ENCODE measurements around the gene RNF220. TPM values are rescaled to one million over a fixed set of nuclear protein-coding genes. Genes with fewer than 3 reads are reported as not detected.

The RNF220 gene
- total RNA-seq, 1 donor from 2014 or later, result 89.5 TPM

GRCh38 chr1:44514673-44515072 lies 109.6 kb downstream of the RNF220 start:
- peaks cover 3% of the 10 kb centered on the region for H3K4me1 Mint-ChIP-seq (ENCODE audit: low read depth)
- H3K9me3 Mint-ChIP-seq, result no peaks in the 10 kb centered on the region
- H3K36me3 Mint-ChIP-seq (ENCODE audit: low read depth), result no peaks in the 10 kb centered on the region
- H3K4me3 Mint-ChIP-seq (ENCODE audit: low read depth), result no peak overlapping the region
- DNase-seq (ENCODE audit: low spot score), result no peak
- no peak overlapping the region for H3K27ac Mint-ChIP-seq
- intact Hi-C loops (cut with micrococcal nuclease), result no loop called here
- peaks cover 26% of the 10 kb centered on the region for H3K27me3 Mint-ChIP-seq (ENCODE audit: low read depth)

- Mint-ChIP-seq H3K9me3 (no peaks in the 10 kb centered on the region), H3K4me1 (ENCODE audit: low read depth) (peaks cover 3% of the 10 kb centered on the region), H3K4me3 (ENCODE audit: low read depth) (no peak overlapping the region), H3K27ac (no peak overlapping the region), H3K27me3 (ENCODE audit: low read depth) (peaks cover 27% of the 10 kb centered on the region), H3K36me3 (ENCODE audit: low read depth) (no peaks in the 10 kb centered on the region)
- no peak for DNase-seq (ENCODE audit: low spot score)
- intact Hi-C loops (cut with micrococcal nuclease), result no loop called here
Measured at GRCh38 chr1:44515416-44515815, 110.4 kb downstream of the RNF220 start.

DNA sequence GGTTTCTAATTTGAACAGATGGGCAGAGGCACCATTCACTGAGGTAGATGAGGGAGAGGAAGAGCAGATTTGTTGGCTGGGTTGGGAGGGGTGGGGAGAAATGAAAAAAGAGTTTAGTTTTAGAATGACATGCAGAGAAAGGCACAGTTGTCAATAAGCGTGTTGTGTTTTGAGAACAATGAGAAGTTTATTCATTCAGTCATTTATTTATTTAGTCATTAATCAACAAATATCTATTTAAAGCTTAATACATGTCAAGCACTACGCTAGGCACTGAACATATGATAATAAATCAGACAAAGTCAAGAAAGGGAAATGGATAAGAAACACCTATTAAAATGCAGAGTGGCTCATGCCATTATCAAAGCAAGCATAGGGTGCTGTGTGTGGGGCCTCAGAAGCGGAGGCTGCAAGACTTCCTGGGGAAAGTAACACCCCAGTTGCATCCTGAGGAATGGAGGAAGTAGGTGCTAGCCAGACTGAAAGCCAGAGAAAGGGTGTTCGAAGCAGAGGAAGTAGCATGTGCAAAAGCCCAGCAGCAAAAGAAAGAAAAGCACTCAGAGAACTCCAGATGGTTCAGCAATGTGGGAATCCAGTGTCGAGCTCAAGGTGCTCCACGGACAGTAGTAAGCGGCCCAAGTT lies 114.1 kb downstream of the RNF220 start:
- no peak for DNase-seq (ENCODE audit: low spot score)
- no peak overlapping the region for H3K27ac Mint-ChIP-seq
- no peak overlapping the region for H3K4me3 Mint-ChIP-seq (ENCODE audit: low read depth)
- no peaks in the 10 kb centered on the region for H3K36me3 Mint-ChIP-seq (ENCODE audit: low read depth)
- intact Hi-C loops (cut with micrococcal nuclease), result no loop called here
- H3K9me3 Mint-ChIP-seq, result no peaks in the 10 kb centered on the region
- peaks cover 20% of the 10 kb centered on the region for H3K27me3 Mint-ChIP-seq (ENCODE audit: low read depth)
- H3K4me1 Mint-ChIP-seq (ENCODE audit: low read depth), result no peaks in the 10 kb centered on the region

DNA sequence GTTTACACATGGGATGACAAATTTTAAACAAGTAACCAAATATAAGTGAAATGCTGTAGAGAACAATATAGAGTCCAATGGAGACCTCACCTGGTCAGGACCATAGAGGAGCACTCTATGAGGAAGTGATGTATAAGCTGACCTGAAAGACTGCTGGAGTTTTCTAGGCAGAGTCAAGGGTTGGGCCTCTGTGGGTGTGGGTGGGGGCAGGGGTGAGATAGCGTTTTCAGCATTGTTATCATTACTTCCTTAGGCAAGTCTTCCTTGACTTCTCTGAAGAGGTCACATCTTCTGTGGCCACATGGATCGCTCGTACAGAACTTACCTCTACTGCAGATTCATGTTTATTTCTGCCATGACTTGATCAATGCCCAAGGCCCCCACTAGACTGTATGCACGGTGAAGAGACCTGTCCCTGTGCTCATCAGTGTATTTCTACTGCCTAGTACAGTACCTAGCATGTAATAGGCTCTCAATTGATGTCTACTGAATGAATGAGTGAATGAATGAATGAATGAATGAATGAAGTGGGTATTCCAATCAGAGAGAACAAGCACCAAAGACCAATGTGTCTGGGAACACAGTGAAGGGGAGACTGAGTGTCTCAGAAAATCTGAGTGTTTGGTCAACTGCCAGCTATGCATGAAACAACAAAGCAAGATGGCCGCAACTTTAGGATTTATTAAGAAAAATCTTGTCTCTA lies 116.5 kb downstream of the RNF220 start:
- Mint-ChIP-seq H3K4me1 (ENCODE audit: low read depth) (no peaks in the 10 kb centered on the region), H3K36me3 (ENCODE audit: low read depth) (no peaks in the 10 kb centered on the region), H3K9me3 (no peaks in the 10 kb centered on the region), H3K27ac (no peak overlapping the region), H3K27me3 (ENCODE audit: low read depth) (peaks cover 12% of the 10 kb centered on the region), H3K4me3 (ENCODE audit: low read depth) (no peak overlapping the region)
- DNase-seq (ENCODE audit: low spot score), result no peak
- intact Hi-C loops (cut with micrococcal nuclease), result no loop called here

DNA sequence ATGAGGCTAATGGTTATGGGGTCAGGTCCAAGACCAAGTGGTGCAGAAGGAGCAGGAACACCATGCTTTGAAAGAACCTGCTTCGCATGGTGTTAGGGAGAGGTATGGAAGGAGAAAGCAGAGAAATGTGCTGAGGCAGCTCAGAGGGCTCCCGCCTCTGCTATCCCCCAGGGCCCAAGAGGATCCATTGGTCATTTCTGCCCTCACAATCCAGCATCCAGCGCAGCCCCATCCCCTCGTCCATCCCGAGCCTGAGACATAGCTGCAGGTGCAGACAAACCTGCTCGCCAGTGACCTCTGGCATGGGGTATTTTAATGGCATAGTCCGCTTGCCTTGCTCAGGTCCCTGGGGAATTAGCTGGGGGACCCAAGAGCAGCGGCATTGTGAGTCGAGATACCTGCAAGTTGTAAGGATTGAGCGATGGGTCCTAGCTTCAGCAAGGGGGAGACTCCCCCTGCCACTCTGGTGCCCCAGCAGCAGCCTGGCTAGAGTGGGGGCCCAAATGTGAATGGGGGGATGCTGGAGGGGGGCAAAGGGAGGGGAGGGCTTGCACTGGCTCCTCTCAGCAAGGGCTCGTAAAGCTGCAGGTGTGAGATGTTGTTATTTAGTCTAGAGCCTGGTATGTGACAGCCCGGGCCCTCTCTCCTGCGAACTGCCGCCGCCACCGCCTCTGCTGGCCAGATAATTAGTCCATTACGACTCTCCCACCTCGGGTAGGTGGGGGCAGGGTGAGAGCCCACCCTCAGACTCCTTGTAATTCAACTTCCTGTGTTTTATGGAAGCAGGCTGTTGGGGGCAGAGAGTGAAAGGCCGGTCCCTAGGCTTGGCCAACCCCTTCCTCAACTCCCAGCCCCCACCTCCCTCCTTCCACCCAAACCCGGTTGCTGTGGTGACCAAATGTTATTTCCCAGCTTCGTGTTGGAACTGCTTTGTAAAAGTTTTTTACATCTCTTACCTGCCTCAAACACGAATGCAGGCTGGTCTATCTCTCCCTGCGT lies 118.8 kb downstream of the RNF220 start:
- H3K4me1 Mint-ChIP-seq (ENCODE audit: low read depth), result no peaks in the 10 kb centered on the region
- no peak for DNase-seq (ENCODE audit: low spot score)
- H3K27ac Mint-ChIP-seq, result no peak overlapping the region
- intact Hi-C loops (cut with micrococcal nuclease), result no loop called here
- H3K9me3 Mint-ChIP-seq, result no peaks in the 10 kb centered on the region
- H3K36me3 Mint-ChIP-seq (ENCODE audit: low read depth), result no peaks in the 10 kb centered on the region
- H3K27me3 Mint-ChIP-seq (ENCODE audit: low read depth), result peaks cover 4% of the 10 kb centered on the region
- no peak overlapping the region for H3K4me3 Mint-ChIP-seq (ENCODE audit: low read depth)

DNA sequence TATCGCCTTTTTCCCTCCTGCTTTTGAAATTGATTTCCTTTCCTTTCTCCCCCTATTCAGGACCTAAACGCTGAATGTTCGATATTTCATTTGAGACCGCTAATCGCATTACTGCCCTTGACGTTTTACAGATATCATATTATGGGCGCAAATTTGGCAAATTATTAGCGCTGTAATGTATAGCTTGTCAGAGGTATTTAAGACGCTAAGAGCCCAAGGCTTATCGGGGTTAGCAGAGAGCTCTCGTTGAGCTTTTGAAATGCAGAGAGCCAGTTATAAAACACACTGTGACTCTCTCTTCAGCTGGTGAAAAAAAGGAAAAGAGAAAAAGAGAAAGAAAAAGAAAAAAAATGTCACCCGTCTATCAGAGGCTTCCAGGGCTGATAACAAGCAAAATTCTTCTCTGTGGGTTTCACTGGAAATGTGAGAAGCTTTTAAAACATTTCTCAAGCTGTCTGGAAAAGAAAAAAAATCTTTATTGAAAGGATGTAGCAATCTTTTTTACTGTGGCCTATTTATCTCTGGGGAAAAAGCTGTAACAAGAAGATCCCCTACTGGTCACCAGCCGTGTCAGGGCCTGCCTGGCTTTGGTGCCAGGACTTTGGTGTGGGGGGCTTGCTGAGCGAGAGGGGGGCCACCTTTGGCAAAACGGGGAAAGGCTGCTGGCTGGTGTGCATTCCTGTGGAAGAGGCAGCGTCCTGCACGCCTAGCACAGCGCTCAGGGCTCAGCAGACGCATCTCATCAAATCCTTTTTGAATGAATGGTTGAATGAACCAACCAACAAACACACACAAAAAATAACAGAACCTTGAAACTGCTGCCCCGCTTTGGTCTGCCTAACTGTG lies 119.8 kb downstream of the RNF220 start:
- H3K4me1 Mint-ChIP-seq (ENCODE audit: low read depth), result no peaks in the 10 kb centered on the region
- no peak overlapping the region for H3K27ac Mint-ChIP-seq
- H3K36me3 Mint-ChIP-seq (ENCODE audit: low read depth), result no peaks in the 10 kb centered on the region
- peaks cover under 1% of the 10 kb centered on the region for H3K27me3 Mint-ChIP-seq (ENCODE audit: low read depth)
- no peak overlapping the region for H3K4me3 Mint-ChIP-seq (ENCODE audit: low read depth)
- DNase-seq (ENCODE audit: low spot score), result no peak
- no peaks in the 10 kb centered on the region for H3K9me3 Mint-ChIP-seq
- intact Hi-C loops (cut with micrococcal nuclease), result no loop called here

DNA sequence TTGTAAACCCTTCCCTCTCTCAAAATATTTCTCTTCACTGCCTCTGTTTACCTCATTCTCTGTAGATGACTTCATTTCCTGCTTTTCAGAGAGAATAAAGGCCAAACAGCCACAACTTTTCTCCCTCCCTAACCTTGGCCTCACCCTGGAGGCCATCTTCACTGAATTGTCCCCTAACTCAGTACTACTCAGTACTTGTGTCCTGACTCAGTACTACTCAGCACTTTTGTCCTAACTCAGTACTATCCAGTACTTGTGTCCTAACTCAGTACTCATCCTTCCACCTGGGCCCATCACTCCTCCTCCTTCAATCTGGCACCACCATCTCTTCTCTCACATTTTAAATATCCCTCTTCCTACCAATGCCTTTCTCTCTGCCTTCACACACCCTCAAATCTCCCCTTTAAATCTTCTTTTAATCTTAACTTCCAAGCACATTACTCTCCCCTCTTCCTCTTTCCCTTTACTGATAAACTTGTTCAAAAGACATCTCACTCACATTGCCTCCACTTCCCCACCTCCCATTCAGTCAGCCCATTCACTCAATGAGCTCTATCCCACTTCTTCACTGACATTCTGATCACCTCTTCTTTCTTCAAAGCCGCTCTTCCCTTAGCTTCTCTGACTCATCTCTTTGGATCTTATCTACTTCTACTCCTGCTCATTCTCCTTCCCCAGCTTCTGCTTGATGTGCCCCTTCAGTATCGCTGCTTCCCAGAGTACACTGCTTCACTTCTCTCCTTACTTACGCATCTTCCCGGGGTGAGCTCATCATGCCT lies 121.4 kb downstream of the RNF220 start:
- no peak overlapping the region for H3K4me3 Mint-ChIP-seq (ENCODE audit: low read depth)
- H3K4me1 Mint-ChIP-seq (ENCODE audit: low read depth), result no peaks in the 10 kb centered on the region
- H3K27ac Mint-ChIP-seq, result no peak overlapping the region
- no peak for DNase-seq (ENCODE audit: low spot score)
- no peaks in the 10 kb centered on the region for H3K9me3 Mint-ChIP-seq
- intact Hi-C loops (cut with micrococcal nuclease), result no loop called here
- H3K27me3 Mint-ChIP-seq (ENCODE audit: low read depth), result peaks cover 6% of the 10 kb centered on the region
- H3K36me3 Mint-ChIP-seq (ENCODE audit: low read depth), result no peaks in the 10 kb centered on the region

- no peak for DNase-seq (ENCODE audit: low spot score)
- H3K27ac Mint-ChIP-seq, result no peak overlapping the region
- no peaks in the 10 kb centered on the region for H3K9me3 Mint-ChIP-seq
- peaks cover 10% of the 10 kb centered on the region for H3K27me3 Mint-ChIP-seq (ENCODE audit: low read depth)
- H3K36me3 Mint-ChIP-seq (ENCODE audit: low read depth), result no peaks in the 10 kb centered on the region
- intact Hi-C loops (cut with micrococcal nuclease), result no loop called here
- no peak overlapping the region for H3K4me3 Mint-ChIP-seq (ENCODE audit: low read depth)
- H3K4me1 Mint-ChIP-seq (ENCODE audit: low read depth), result peaks cover 6% of the 10 kb centered on the region
Measured at GRCh38 chr1:44531785-44532566, 126.9 kb downstream of the RNF220 start.

GRCh38 chr1:44532567-44532944 lies 127.5 kb downstream of the RNF220 start:
- Mint-ChIP-seq H3K27ac (no peak overlapping the region), H3K36me3 (ENCODE audit: low read depth) (no peaks in the 10 kb centered on the region), H3K9me3 (no peaks in the 10 kb centered on the region), H3K27me3 (ENCODE audit: low read depth) (peaks cover 12% of the 10 kb centered on the region), H3K4me1 (ENCODE audit: low read depth) (peaks cover 6% of the 10 kb centered on the region), H3K4me3 (ENCODE audit: low read depth) (no peak overlapping the region)
- no peak for DNase-seq (ENCODE audit: low spot score)
- intact Hi-C loops (cut with micrococcal nuclease), result no loop called here

DNA sequence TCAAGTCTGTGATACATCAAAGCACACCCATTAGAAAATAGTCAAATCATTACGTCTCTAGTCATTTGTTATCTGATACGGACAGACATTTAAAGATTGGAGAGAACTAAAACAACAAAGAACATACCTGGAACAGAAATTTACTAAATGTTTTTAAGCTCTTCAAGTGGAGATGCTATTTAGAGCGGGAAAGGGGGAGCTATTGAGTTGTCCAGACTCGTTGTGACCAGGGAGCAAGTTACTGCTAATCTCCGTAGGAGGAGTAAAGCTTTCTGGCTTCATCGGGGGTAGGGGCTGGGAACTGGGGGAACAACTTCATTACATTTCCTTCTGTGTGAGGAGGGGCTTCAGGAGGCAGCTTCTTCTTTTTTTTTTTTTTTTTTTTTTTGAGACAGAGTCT lies 129.7 kb downstream of the RNF220 start:
- Mint-ChIP-seq H3K27ac (no peak overlapping the region), H3K9me3 (no peaks in the 10 kb centered on the region), H3K4me1 (ENCODE audit: low read depth) (peaks cover 6% of the 10 kb centered on the region), H3K27me3 (ENCODE audit: low read depth) (peaks cover 17% of the 10 kb centered on the region), H3K4me3 (ENCODE audit: low read depth) (no peak overlapping the region), H3K36me3 (ENCODE audit: low read depth) (no peaks in the 10 kb centered on the region)
- intact Hi-C loops (cut with micrococcal nuclease), result no loop called here
- DNase-seq (ENCODE audit: low spot score), result no peak
